HG02759 (cell line): ENCODE data around the gene SLC45A2.
A peak's percentile ranks its signal among the peaks of the same experiment; 100 is the strongest.

ENCODE experiments used
- ATAC-seq: cut with Tn5 transposase; IDR thresholded peaks from one replicate; pipeline ENCODE4 v1.9.1; 2021; ENCODE audit warnings: mild to moderate bottlenecking, moderate library complexity; ENCODE audit not compliant: unreplicated experiment

Gene SLC45A2

DNA sequence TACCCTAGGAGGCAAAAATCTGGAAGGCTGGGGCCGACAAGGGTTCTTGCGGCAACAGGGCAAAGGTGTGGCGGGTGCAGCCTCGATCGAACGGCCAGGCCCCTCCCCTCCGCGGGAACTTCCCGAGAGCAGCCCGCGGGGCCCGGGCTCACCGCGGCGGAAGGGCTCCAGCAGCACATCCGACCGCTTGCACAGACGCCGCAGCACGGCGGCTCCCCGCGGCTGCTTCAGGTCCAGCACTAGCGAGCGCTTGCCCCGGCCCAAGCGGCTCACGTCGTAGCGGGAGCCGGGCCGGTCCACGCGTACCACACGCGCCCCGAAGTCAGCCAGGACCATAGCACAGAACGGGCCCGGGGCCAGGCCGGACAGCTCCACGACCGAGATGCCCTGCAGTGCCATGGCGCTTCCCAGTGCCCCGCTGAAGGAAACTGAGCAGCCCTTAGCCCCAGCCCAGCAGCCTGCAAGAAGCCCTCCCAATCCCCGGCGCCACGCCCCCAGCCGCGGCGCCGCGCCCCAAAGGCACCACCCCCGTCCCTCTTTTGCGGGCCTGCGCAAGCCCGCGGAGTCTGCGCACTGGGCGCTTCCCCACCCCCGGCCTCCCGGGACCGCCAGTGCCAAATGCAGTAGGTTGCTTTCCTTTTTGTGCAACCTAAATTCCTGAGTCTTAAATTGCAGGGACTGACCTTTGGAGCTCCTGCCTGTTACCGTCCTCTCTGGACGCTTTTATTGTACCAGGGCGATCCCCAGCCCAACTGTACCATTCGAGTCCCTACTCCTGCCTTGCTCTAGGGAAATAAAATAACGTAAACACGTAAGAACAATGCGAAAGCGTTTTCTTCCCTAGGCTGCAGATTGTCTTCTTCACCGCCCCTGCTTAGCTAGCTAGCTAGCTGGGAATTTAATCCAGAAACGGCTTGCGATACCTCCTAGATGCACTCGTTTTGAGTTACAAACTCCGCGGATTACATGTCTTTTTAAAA, 23.4 kb upstream of the SLC45A2 start, which contains the start of gene AMACR:
AMACR (minus strand) TSS at position 430 of the 980 bp plus-strand sequence; CDS start at position 399, 31 bp downstream.
- peak; percentile 89 for ATAC-seq

DNA sequence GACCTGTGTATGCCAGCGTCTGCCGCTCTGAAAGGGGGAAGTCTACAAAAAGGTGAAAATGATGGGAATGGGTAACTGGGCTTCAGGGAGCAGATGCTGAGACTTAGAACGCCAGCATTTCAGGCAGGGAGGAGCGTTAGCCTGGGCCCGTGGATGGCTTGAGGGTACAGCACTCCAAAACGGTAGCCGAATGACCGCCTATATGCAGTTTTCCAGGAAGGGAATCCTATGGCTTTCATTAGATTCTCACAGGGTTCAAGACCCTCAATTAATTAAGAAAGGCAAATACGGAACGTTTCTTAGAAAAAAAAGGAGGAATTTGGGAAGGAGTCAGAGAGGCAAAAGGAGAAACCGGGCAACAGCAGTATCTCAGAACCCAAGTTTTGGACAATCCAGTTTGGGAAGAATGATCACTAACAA, 22.7 kb upstream of the SLC45A2 start:
- no peak for ATAC-seq

DNA sequence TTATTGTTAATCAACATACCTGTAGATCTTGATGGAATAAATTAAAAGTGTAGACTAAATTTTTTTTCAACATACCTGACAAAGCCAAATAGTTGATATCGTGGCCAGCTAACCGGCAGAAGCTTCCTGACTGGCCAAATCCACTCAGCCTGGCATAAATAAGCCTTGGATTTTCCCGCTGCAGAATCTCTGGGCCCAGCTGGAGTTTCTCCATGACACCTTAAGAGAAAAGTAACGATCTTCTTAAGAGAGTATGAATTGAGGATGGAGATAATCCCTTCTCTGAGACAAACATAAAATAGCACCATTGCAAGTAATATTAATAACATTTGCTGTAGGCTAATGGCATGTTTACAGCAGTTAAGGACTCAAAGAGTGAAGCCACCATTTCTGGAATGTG, 21.2 kb upstream of the SLC45A2 start:
- no peak for ATAC-seq

DNA sequence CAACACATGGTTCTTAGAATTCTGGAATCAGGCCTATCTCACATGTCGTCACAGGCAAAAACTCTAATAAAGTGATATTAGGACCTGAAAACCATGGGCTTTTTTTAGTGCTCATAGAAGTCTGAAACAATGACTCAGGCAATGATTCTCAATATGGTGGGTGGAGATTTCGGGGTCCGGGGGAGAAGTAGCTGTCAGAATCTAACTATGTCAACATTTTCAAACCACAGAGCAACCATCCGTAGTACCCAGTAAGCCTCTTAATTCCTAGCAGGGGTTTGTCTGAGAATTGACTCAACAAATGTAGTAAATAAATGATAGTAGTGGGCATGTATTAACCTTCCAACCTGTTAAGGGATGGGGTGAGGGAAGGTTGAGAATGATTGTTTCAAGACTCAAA, 20.7 kb upstream of the SLC45A2 start:
- ATAC-seq: no peak

DNA sequence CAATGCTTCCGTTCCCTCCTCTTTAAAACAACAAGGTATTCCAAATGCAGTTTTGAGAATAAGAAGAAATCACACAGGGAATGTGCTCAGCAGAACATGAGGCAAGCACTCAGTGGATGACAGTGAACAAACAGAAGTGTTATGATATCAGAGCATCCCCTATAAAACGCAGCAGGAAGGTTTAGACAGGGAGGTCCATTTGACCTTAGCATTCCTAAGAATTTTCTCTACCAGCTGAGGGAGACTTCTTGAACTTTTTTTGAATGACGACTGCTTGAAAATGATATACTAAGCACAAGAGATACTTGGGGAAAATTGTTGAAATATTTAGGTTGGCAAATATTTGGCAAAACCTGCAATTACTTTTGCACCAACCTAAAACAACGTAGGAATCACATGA, 19.4 kb upstream of the SLC45A2 start:
- no peak for ATAC-seq

DNA sequence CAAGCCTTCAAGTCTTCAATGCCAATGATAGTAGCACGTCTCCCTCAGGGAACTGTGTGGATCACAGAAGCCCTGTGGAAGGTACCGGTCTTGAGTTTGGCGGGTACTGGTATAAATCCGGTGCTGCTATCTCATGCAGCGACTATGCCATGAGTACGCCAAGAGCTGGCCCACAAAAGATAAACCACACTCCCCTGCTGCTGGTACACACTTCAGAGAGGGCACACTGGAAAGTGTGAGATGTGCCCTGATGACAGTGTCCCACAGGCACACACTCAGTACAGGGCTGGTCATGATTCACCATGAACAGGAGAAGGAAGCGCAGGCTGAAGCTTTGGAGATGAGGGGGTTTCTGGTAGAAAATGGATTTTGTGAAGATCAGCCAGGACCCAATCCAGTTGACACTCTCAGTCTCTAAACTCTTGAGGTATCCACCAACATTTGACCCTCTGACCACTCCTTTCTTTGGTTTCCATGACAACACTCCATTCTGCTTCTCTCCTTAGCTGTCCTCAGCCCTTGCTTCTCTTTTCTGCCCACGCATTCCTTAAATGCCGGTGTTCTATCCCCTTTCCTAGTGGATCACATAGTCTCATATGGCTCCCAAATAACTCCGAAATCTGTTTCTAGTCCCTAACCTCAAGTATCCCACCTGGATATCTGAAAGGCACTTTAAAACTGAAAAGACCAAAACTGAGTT, 18.3 kb upstream of the SLC45A2 start:
- ATAC-seq: no peak

DNA sequence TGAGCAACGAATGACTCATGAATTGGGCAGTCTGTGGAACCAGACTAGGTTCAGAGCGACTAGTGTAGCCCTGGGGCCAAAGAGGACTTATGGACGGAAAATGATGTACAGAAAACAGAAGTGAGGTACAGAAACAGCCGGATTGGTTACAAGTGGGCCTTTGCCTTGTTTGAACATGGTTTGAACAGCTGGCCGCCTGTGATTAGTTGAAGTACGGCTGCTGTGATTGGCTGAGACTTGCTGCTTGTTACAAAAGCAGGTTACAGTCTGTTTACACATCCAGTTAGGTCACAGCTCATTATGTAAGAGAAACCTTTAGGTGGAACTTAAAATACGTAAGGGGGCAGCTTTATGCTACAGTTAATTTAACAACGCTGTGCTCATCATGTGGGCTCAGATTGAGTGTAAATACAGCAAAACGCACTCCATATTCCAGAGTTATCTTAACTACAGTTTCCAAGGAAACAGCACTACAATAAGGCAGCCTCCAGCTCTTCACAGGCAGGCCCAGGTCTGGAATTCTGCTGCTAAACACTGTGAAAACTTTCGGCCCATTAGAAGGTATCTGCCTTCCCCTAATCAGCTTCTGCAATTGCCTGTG, 16.8 kb upstream of the SLC45A2 start:
- ATAC-seq: no peak

DNA sequence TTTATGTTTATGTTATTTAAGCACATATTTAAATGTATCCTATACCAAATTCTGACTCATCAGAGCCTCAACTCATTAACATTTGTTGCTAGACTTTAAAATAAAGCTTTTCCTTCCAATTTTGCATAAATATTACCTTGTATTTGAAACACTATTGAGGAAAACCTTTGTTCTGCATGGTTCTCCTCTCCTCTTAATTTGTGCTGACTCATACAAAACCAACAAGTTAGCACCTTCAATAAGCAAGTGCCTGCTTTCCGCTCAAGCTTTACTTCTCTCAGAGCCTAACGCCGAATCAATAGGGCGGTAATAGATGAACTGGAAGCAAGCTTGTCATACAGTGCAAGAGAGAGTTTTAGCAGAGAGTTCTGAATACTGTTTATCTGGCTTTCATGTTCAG, 15.5 kb upstream of the SLC45A2 start:
- no peak for ATAC-seq

DNA sequence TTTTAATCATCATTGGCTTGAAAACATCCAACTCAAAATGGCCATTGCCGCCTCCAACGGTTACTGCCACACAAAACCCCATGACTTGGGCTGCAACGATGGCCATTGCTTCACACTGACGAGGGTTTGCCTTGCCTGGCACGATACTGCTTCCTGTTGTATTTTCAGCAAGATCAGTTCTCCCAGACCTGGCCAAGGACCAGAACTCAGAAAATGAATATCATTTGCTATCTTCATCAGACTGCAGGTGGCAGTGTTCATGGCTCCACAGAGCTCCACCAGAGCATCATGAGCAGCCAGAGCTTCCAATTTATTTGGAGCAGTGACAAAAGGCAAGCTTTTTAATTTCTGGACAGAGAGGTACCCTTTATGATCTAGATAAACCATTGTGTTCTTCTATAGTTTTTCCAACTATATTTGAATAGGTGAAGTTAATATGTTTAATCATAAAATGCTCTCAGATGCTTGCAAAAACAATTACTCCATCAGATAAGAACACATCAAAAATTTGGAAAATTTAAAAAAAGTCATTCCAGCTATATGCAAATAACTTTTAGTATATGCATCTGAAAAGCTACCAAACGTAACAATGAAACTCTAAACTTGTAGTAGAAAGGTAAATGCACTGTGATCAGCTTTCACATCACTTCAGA, 13.0 kb upstream of the SLC45A2 start:
- ATAC-seq: peak; percentile 77

DNA sequence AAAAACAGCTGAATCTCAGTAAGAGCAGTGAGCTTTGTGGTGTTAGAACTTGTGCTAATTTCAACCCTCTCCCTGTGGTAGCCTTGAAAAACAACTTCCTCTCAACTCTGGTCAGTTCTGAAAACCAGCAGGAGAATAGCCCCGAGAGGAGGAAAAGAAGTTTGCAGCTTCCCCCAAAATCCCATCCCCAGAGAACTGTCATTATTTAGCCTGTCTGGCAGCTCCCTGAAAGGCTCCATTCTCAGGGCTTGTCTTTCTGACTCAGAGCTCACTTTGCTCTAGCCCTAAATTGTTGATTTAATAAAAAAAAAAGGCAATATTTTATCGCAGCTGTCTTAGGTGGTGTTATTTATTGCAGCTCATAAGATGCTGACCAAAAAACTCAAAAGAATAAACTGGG, 11.4 kb upstream of the SLC45A2 start:
- ATAC-seq: no peak

DNA sequence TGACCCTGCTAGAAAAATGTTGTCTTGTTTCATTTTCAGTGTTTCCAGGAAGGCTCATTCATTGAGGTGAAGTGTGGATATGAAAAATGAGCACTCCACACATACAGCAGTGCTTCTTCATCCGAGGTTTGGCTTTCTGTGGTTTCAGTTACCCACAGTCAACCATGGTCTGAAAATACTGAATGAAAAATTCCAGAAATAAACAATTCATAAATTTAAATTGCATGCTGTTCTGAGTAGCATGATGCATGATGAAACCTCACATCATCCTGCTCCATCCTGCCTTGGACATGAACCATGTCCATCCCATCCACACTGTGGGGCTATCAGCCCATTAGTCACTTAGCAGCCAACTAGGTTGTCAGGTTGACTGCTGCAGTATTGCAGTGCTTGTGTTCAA, 10.4 kb upstream of the SLC45A2 start:
- no peak for ATAC-seq

DNA sequence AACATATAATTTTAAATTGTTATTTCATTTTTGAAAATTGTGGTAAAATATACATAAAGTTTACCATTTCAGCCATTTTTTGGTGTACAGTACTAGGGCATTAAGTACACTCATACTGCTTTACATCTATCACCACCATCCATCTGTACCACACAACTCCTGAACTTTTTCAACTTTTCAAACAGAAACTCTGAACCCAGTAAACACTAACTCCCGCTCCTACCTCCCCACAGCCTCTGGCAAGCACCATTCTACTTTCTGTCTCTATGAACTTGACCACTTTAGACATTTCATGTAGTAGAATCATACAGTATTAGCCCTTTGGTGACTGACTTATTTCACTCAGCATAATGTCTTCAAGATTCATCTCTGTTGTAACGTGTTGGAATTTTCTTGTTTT, 8.4 kb upstream of the SLC45A2 start:
- ATAC-seq: no peak

DNA sequence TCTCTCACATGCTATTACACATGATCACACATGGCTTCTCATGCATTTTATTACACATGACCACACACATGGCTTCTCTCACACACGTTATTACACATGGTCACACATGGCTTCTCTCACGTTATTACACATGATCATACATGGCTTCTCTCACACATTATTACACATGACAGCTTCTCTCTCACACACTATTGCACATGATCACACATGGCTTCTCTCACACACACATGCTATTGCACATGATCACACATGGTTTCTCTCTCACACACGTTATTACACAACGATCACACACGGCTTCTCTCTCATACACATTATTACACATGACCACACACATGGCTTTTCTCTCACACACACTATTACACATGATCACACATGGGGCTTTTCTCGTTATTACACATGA, 954 bp upstream of the SLC45A2 start:
- ATAC-seq: no peak

DNA sequence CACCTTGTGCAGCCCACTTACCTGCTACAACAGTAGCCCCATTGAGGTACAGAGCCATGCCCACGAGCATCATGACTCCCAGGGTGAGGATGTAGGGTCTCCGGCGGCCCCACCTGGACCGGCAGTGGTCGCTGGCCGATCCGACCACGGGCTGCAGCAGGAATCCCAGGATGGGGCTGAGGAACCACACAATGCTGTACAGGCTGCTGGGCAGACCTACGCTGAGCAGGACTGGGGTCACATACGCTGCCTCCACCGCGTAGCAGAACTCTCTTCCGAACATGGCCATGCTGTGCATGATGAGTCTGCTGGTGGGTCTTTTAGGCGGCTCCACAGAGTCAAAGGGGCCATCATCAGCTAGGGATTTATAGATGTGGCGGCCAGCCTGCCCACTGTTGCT, 315 bp downstream of the SLC45A2 start:
- ATAC-seq: no peak

DNA sequence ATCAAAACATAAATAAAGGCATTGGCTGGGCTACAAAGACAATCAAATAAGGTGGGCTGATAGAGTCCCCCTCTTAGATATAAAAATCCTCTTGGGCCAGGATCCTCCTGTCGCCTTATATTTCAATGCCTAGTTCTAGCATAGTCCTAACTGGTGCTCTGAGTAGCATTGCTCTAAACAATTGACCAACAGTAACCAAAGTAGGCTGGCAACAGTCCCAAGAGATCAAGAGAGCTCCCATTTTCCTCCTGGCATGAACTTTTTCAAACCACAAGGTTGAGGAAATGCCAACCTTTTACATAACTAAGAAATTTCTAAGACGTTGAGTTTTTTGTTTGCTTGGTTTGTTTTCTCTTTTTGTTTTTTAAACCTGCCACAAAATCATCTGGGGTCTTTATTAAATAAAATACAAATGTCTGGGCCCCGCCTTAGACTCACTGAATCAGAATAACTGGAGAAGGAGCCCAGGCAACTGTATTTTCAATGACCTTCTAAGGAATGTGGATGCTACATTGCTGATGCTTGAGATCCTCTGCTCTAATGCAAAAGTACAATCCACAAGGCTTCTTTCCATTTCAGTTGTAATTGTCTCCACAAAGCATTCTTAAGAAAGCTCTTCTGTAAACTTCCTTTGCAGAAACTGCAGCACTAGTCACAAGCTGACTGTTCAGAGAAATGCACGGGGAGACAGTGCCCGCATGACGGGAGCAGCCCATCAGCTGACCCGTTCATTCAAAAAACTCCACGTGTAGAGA, 2.9 kb downstream of the SLC45A2 start:
- no peak for ATAC-seq

DNA sequence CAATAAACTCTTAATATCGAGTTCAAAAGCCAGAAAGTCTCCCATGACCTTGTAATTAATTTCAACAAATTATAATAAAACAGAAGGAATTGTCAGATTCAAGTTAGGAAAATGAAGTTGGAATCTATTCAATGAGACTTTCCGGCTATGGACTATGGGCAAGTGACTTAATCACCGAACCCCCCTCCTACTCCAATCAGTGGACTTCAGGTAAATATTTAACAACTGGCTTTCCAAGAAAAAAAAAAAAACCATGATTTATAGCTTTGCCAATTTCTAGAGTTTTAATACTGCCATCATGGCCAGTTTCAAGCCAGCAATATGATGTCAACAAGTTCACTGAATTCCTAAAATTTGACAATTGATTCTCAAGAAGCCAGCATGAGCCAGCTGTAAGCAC, 4.5 kb downstream of the SLC45A2 start:
- no peak for ATAC-seq

DNA sequence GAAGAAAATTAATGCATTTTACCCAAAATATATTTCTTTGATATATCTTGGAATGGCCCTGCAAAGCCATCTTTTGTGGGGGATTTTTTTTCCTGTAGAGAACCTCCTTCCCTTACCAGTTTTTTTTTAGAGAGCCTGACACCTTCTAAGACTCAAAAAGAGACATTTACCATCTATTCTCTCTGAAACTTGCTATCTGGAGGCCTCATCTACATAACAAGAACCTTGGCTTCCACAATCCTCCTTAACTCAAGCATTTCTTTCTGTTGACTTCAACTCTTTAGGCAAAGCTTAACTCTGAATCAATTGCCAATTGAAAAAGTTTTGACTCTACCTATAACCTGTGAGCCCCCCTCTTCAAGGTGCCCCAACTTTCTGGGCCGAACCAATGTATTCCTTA, 6.2 kb downstream of the SLC45A2 start:
- no peak for ATAC-seq

DNA sequence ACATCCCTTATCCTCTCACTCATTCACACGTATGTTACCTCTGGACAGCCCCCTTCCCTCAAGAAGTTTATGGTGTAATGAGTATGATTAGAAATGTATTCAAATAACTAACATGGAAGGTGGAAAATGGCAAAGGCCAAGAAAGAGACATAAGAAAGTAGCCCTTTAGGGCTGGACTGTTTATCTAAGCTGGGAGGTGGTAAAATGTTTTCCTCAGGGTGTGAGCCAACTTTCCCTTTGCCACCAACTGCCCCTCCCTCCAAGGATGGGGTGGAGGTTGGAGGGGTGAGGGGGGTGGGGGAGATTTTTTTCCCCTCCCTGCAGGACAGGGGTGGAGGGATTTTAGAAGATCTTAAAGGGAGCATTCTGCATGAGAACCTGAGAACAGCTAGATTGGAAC, 8.2 kb downstream of the SLC45A2 start:
- no peak for ATAC-seq

DNA sequence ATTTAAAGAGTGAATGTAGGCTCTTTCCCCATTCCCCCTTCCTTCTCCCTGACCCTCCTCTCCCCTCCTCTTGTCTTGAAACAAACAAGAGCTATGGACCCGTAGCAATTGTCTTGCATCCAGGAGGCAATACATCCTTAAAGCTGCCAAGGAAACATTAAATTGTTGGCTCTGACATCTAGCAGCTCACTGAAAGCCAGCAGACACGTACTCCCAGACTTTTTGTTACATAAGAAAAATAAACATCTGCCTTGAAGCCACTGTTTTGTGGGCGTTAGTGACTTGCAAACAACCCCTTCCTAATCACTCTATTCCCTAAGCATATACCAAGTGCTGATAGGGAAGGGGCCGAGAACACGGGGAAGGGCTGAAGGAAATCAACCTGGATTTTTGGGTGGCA, 8.6 kb downstream of the SLC45A2 start:
- ATAC-seq: no peak

DNA sequence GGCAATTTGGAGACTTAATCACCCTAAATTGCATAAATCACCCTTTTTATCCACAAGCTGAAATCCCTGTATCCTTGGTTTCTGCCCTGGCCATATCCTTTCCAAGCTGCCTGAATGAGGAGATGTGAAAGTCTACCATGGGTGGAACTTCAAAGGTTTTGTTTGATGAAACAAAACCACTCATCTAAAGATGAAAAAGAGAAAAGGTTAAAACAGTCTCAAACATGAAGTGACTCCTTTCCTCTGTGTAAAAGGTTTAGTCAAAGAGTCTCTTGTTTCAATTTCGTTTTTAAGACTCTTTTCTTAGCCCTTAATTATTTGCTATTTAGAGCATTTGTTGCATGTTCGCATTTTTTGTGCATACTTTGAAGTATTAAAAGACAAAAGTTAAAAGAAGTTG, 11.2 kb downstream of the SLC45A2 start:
- no peak for ATAC-seq
